A673 (cell line): Measurements from ENCODE around the gene LRP8. TPM values are rescaled to one million over a fixed set of nuclear protein-coding genes. Genes with fewer than 3 reads are reported as not detected.

ENCODE experiments used
- BruUV-seq: library from RNA; stranded (reverse); fragments of 400-500 nt; replicated peaks from 2 replicates; lab custom pipeline; 2021; lab: Mats Ljungman, UMichigan
- CTCF ChIA-PET: fragments of 300-600 bp; sonication (Branson Sonifier 250); formaldehyde crosslinking; loops from one replicate; lab custom pipeline; 2022; ENCODE audit warnings: antibody characterized with exemption; lab: Charles Lee
- POLR2A ChIA-PET: fragments of 300-600 bp; sonication (Branson Sonifier 250); formaldehyde crosslinking; loops from one replicate; lab custom pipeline; 2022; ENCODE audit warnings: antibody characterized with exemption; ENCODE audit not compliant: low non-redundant PET; lab: Charles Lee
- DNase-seq: peaks from one replicate; pipeline ENCODE4 v3.0.0-alpha.2; 2015; ENCODE audit warnings: low spot score
- H3K27ac ChIP-seq: fragments of 200-600 bp; sonication (generic); 2 replicates; pipeline ENCODE4 v1.5.1; 2016; ENCODE audit warnings: mixed run types, low read depth, mild to moderate bottlenecking, mixed read lengths, antibody characterized with exemption, low read length; ENCODE audit not compliant: poor library complexity, severe bottlenecking
- H3K27me3 ChIP-seq: fragments of 200-600 bp; sonication (generic); replicated peaks from 2 replicates; pipeline ENCODE4 v1.6.1; 2017; ENCODE audit warnings: mixed run types, low read depth, mild to moderate bottlenecking, mixed read lengths, antibody characterized with exemption, low read length; ENCODE audit not compliant: insufficient read depth, poor library complexity
- H3K36me3 ChIP-seq: fragments of 200-600 bp; sonication (generic); 2 replicates; pipeline ENCODE4 v1.6.1; 2016; ENCODE audit warnings: mixed run types, mild to moderate bottlenecking, mixed read lengths, antibody characterized with exemption, low read length; ENCODE audit not compliant: insufficient read depth, poor library complexity, severe bottlenecking
- H3K4me1 ChIP-seq: fragments of 200-600 bp; sonication (generic); 2 replicates; pipeline ENCODE4 v1.6.1; 2017; ENCODE audit warnings: mixed run types, mild to moderate bottlenecking, mixed read lengths, antibody characterized with exemption, low read length; ENCODE audit not compliant: insufficient read depth, poor library complexity, severe bottlenecking
- H3K4me3 ChIP-seq: fragments of 200-600 bp; sonication (generic); 2 replicates; pipeline ENCODE4 v1.5.1; 2016; ENCODE audit warnings: low read depth, mixed run types, mild to moderate bottlenecking, mixed read lengths, low read length; ENCODE audit not compliant: poor library complexity, severe bottlenecking
- H3K9me3 ChIP-seq: fragments of 200-600 bp; sonication (generic); 2 replicates; pipeline ENCODE4 v1.6.1; 2016; ENCODE audit warnings: mixed run types, low read depth, mild to moderate bottlenecking, mixed read lengths, antibody characterized with exemption, low read length; ENCODE audit not compliant: poor library complexity, severe bottlenecking
- CTCF ChIP-seq: fragments of 300-800, 200-600 bp; sonication (generic); conservative IDR thresholded peaks from 2 replicates; pipeline ENCODE4 v1.5.1; 2017; ENCODE audit warnings: low read depth, mild to moderate bottlenecking, antibody characterized with exemption, low read length, moderate library complexity, mixed read lengths
- EZH2 ChIP-seq: fragments of 200-600 bp; sonication (generic); IDR thresholded peaks from 2 replicates; pipeline ENCODE4 v1.6.1; 2017; ENCODE audit warnings: borderline replicate concordance, low read depth, mild to moderate bottlenecking, mixed read lengths, antibody characterized with exemption, low read length; ENCODE audit not compliant: poor library complexity, severe bottlenecking
- intact Hi-C: fragments of 100-400 bp; cut with micrococcal nuclease; formaldehyde crosslinking; loops from one replicate; pipeline ENCODE4 v1.10.0; 2022; ENCODE audit not compliant: unreplicated experiment
- total RNA-seq: library from RNA; stranded (reverse); gene quantifications from 2 replicates; pipeline ENCODE4 v1.2.3, GENCODE V29; 2021

LRP8 gene
- total RNA-seq, 1 experiment from 2014 or later: 24.7 TPM

GRCh38 chr1:53344921-53345838 lies 17.3 kb upstream of the LRP8 start:
- BruUV-seq: no TSS peak

GRCh38 chr1:53343831-53344668 lies 16.2 kb upstream of the LRP8 start:
- no peak for DNase-seq
- intact Hi-C loops: no loop called here
- no peak overlapping the region for H3K27ac ChIP-seq
- no peaks in the 10 kb centered on the region for H3K9me3 ChIP-seq
- CTCF ChIA-PET: no interaction called here
- no peaks in the 10 kb centered on the region for H3K36me3 ChIP-seq
- BruUV-seq: no TSS peak
- no peaks in the 10 kb centered on the region for H3K27me3 ChIP-seq
- no peak for TF ChIP-seq CTCF
- TF ChIP-seq EZH2: no peak
- H3K4me3 ChIP-seq: no peak overlapping the region
- POLR2A ChIA-PET: no interaction called here
- no peaks in the 10 kb centered on the region for H3K4me1 ChIP-seq

More at GRCh38 chr1:53344921-53345838, 17.3 kb upstream of the LRP8 start:
- ChIA-PET POLR2A (no interaction called here), CTCF (no interaction called here)
- DNase-seq: no peak
- intact Hi-C loops: no loop called here
- TF ChIP-seq CTCF (no peak), EZH2 (no peak)
- H3K4me3 ChIP-seq: no peak overlapping the region
- no peaks in the 10 kb centered on the region for H3K4me1 ChIP-seq
- H3K9me3 ChIP-seq: no peaks in the 10 kb centered on the region
- H3K27ac ChIP-seq: no peak overlapping the region
- no peaks in the 10 kb centered on the region for H3K36me3 ChIP-seq
- no peaks in the 10 kb centered on the region for H3K27me3 ChIP-seq

GRCh38 chr1:53342735-53343470 lies 15.0 kb upstream of the LRP8 start:
- Histone ChIP-seq H3K4me1 (no peaks in the 10 kb centered on the region), H3K9me3 (no peaks in the 10 kb centered on the region), H3K27me3 (no peaks in the 10 kb centered on the region), H3K36me3 (no peaks in the 10 kb centered on the region), H3K27ac (no peak overlapping the region), H3K4me3 (no peak overlapping the region)
- ChIA-PET POLR2A (no interaction called here), CTCF (no interaction called here)
- no peak for DNase-seq
- no peak for TF ChIP-seq EZH2
- TF ChIP-seq CTCF: no peak
- no TSS peak for BruUV-seq
- intact Hi-C loops: no loop called here
